Effector memory CD8-positive, alpha-beta T cell (primary cell): ENCODE measurements around the gene CBR4.
"Not testable (repeated sequence)": the region's sequence is repeated elsewhere in the genome, so short reads cannot be mapped to it uniquely, and the experiment has no call there.

Experiments
- ATAC-seq: fragments of 150-1000 bp; cut with Tn5 transposase; replicated peaks from 2 replicates; pipeline ENCODE4 v1.10.0; 2021; ENCODE audit warnings: mild to moderate bottlenecking, moderate library complexity
- DNase-seq, 3 experiments: peaks; one replicate each; pipeline ENCODE4 v3.0.0; 2021
- H3K27ac Mint-ChIP-seq, 2 donors: one replicate each; pipeline ENCODE4 v1.8.0; 2022; ENCODE audit warnings: mild to moderate bottlenecking in 2 of 2, mixed read lengths in 2 of 2, moderate library complexity in 2 of 2
- H3K27me3 Mint-ChIP-seq, 2 donors: one replicate each; pipeline ENCODE4 v1.8.0; 2022; ENCODE audit warnings: mixed read lengths in 2 of 2
- H3K36me3 Mint-ChIP-seq: one replicate; pipeline ENCODE4 v1.8.0; 2022; ENCODE audit warnings: mild to moderate bottlenecking, moderate library complexity, mixed read lengths; ENCODE audit not compliant: insufficient read depth
- H3K4me1 Mint-ChIP-seq, 2 donors: one replicate each; pipeline ENCODE4 v1.8.0; 2022; ENCODE audit warnings: low read depth in 2 of 2, mixed read lengths in 2 of 2
- H3K4me3 Mint-ChIP-seq, 2 donors: one replicate each; pipeline ENCODE4 v1.8.0; 2022; ENCODE audit warnings: mild to moderate bottlenecking in 2 of 2, mixed read lengths in 2 of 2, moderate library complexity in 2 of 2
- H3K9me3 Mint-ChIP-seq, 2 donors: one replicate each; pipeline ENCODE4 v1.8.0; 2022; ENCODE audit warnings: mixed read lengths in 2 of 2

CBR4 gene

GRCh38 chr4:168995537-168996295 is 14.3 kb downstream of the CBR4 start:
- Mint-ChIP-seq H3K9me3 (no peaks in the 10 kb centered on the region), H3K27me3 (no peaks in the 10 kb centered on the region), H3K4me1 (peaks cover 5 to 17% of the 10 kb centered on the region in 2 donors), H3K27ac (peak overlapping the region in 1 of 2 donors; percentile 8), H3K36me3 (peaks cover 33% of the 10 kb centered on the region), H3K4me3 (no peak overlapping the region)
- DNase-seq (peak in 1 of 3 experiments; percentile 10), ATAC-seq (no peak)

GRCh38 chr4:168994958-168995357 is 15.1 kb downstream of the CBR4 start:
- Mint-ChIP-seq H3K36me3 (peaks cover 30% of the 10 kb centered on the region), H3K27ac (no peak overlapping the region), H3K4me1 (peaks cover 3 to 13% of the 10 kb centered on the region in 2 donors), H3K4me3 (no peak overlapping the region), H3K27me3 (no peaks in the 10 kb centered on the region), H3K9me3 (no peaks in the 10 kb centered on the region)
- ATAC-seq (no peak), DNase-seq (no peak)

- no peaks in the 10 kb centered on the region for H3K27me3 Mint-ChIP-seq
- H3K4me3 Mint-ChIP-seq = no peak overlapping the region
- H3K9me3 Mint-ChIP-seq = no peaks in the 10 kb centered on the region
- ATAC-seq = no peak
- H3K36me3 Mint-ChIP-seq = peaks cover 31% of the 10 kb centered on the region
- no peak for DNase-seq
- H3K27ac Mint-ChIP-seq = no peak overlapping the region
- peaks cover 0 to 13% of the 10 kb centered on the region in 2 donors for H3K4me1 Mint-ChIP-seq
Measured at GRCh38 chr4:168993714-168994510, 16.1 kb downstream of the CBR4 start.

GRCh38 chr4:168992952-168993482 is 17.0 kb downstream of the CBR4 start:
- not testable (repeated sequence) for DNase-seq, H3K4me1 Mint-ChIP-seq, H3K4me3 Mint-ChIP-seq, H3K27me3 Mint-ChIP-seq, ATAC-seq, H3K27ac Mint-ChIP-seq, H3K9me3 Mint-ChIP-seq
- peaks cover 23% of the 10 kb centered on the region for H3K36me3 Mint-ChIP-seq

- H3K9me3 Mint-ChIP-seq = peaks cover 0 to 4% of the 10 kb centered on the region in 2 donors
- no peak overlapping the region for H3K27ac Mint-ChIP-seq
- no peak for ATAC-seq
- no peak overlapping the region for H3K4me3 Mint-ChIP-seq
- no peaks in the 10 kb centered on the region for H3K27me3 Mint-ChIP-seq
- DNase-seq = no peak
- no peaks in the 10 kb centered on the region for H3K36me3 Mint-ChIP-seq
- H3K4me1 Mint-ChIP-seq = peaks cover 6 to 19% of the 10 kb centered on the region in 2 donors
Measured at GRCh38 chr4:168981942-168982341, 28.1 kb downstream of the CBR4 start.

GRCh38 chr4:168981460-168981859 is 28.6 kb downstream of the CBR4 start:
- H3K4me3 Mint-ChIP-seq = no peak overlapping the region
- no peak for ATAC-seq
- no peak overlapping the region for H3K27ac Mint-ChIP-seq
- no peaks in the 10 kb centered on the region for H3K27me3 Mint-ChIP-seq
- no peak for DNase-seq
- no peaks in the 10 kb centered on the region for H3K36me3 Mint-ChIP-seq
- H3K9me3 Mint-ChIP-seq = peaks cover 0 to 4% of the 10 kb centered on the region in 2 donors
- peaks cover 6 to 19% of the 10 kb centered on the region in 2 donors for H3K4me1 Mint-ChIP-seq

- no peaks in the 10 kb centered on the region for H3K27me3 Mint-ChIP-seq
- DNase-seq (no peak), ATAC-seq (no peak)
- no peak overlapping the region for H3K27ac Mint-ChIP-seq
- H3K36me3 Mint-ChIP-seq = no peaks in the 10 kb centered on the region
- peaks cover 5 to 7% of the 10 kb centered on the region in 2 donors for H3K9me3 Mint-ChIP-seq
- H3K4me3 Mint-ChIP-seq = no peak overlapping the region
- peaks cover 0 to 9% of the 10 kb centered on the region in 2 donors for H3K4me1 Mint-ChIP-seq
Measured at GRCh38 chr4:168979338-168979737, 30.7 kb downstream of the CBR4 start.

GRCh38 chr4:168978001-168978700 is 31.9 kb downstream of the CBR4 start:
- no peaks in the 10 kb centered on the region for H3K4me1 Mint-ChIP-seq
- no peak for DNase-seq
- H3K4me3 Mint-ChIP-seq = no peak overlapping the region
- H3K27ac Mint-ChIP-seq = no peak overlapping the region
- no peaks in the 10 kb centered on the region for H3K27me3 Mint-ChIP-seq
- H3K9me3 Mint-ChIP-seq = peaks cover 5 to 17% of the 10 kb centered on the region in 2 donors
- no peak for ATAC-seq
- no peaks in the 10 kb centered on the region for H3K36me3 Mint-ChIP-seq

- DNase-seq (no peak), ATAC-seq (no peak)
- H3K27ac Mint-ChIP-seq = no peak overlapping the region
- no peaks in the 10 kb centered on the region for H3K27me3 Mint-ChIP-seq
- no peak overlapping the region for H3K4me3 Mint-ChIP-seq
- H3K4me1 Mint-ChIP-seq = no peaks in the 10 kb centered on the region
- H3K36me3 Mint-ChIP-seq = no peaks in the 10 kb centered on the region
- H3K9me3 Mint-ChIP-seq = peaks cover 5 to 36% of the 10 kb centered on the region in 2 donors
Measured at GRCh38 chr4:168972596-168972995, 37.5 kb downstream of the CBR4 start.

GRCh38 chr4:168960716-168961115 is 49.3 kb downstream of the CBR4 start:
- Mint-ChIP-seq H3K27me3 (no peaks in the 10 kb centered on the region), H3K36me3 (no peaks in the 10 kb centered on the region), H3K9me3 (no peaks in the 10 kb centered on the region), H3K4me3 (no peak overlapping the region), H3K27ac (no peak overlapping the region), H3K4me1 (no peaks in the 10 kb centered on the region)
- ATAC-seq (no peak), DNase-seq (no peak)

- ATAC-seq (no peak), DNase-seq (no peak)
- Mint-ChIP-seq H3K4me1 (no peaks in the 10 kb centered on the region), H3K36me3 (no peaks in the 10 kb centered on the region), H3K9me3 (peaks cover 0 to 14% of the 10 kb centered on the region in 2 donors), H3K27me3 (peaks cover 0 to 16% of the 10 kb centered on the region in 2 donors), H3K27ac (no peak overlapping the region), H3K4me3 (no peak overlapping the region)
Measured at GRCh38 chr4:168955674-168956073, 54.4 kb downstream of the CBR4 start.

GRCh38 chr4:168952821-168953246 is 57.2 kb downstream of the CBR4 start:
- not testable (repeated sequence) for H3K27ac Mint-ChIP-seq, ATAC-seq, H3K4me1 Mint-ChIP-seq, H3K4me3 Mint-ChIP-seq, DNase-seq, H3K36me3 Mint-ChIP-seq
- Mint-ChIP-seq H3K9me3 (peaks cover 0 to 22% of the 10 kb centered on the region in 2 donors), H3K27me3 (peaks cover 0 to 16% of the 10 kb centered on the region in 2 donors)

GRCh38 chr4:168945291-168945690 is 64.8 kb downstream of the CBR4 start:
- no peak overlapping the region for H3K27ac Mint-ChIP-seq
- no peaks in the 10 kb centered on the region for H3K4me1 Mint-ChIP-seq
- H3K9me3 Mint-ChIP-seq = peaks cover 0 to 7% of the 10 kb centered on the region in 2 donors
- ATAC-seq (no peak), DNase-seq (no peak)
- peaks cover 2% of the 10 kb centered on the region for H3K36me3 Mint-ChIP-seq
- no peak overlapping the region for H3K4me3 Mint-ChIP-seq
- no peaks in the 10 kb centered on the region for H3K27me3 Mint-ChIP-seq
